GM12892 (cell line): ENCODE data around the gene TEX48.

ENCODE experiments used
- POLR2A ChIP-seq: IDR thresholded peaks from 2 replicates; pipeline ENCODE4 v1.6.1; 2011; ENCODE audit warnings: low read depth, low read length, control low read depth
- POLR2AphosphoS5 ChIP-seq: IDR thresholded peaks from 2 replicates; pipeline ENCODE4 v1.6.1; 2011; ENCODE audit warnings: low read depth, low read length, control low read depth
- TAF1 ChIP-seq: IDR thresholded peaks from 2 replicates; pipeline ENCODE4 v1.6.1; 2011; ENCODE audit warnings: low read depth, mild to moderate bottlenecking, control low read depth, low read length, borderline replicate concordance

GRCh38 chr9:114616684-114617520 is 65.1 kb downstream of the TEX48 start:
- no peak for TF ChIP-seq POLR2A
- TF ChIP-seq POLR2AphosphoS5 = no peak
- no peak for TF ChIP-seq TAF1
